GM12878 (cell line): Measurements from ENCODE around the gene PLXNA2. TPM values are rescaled to one million over a fixed set of nuclear protein-coding genes. Genes with fewer than 3 reads are reported as not detected.

ENCODE experiments used
- ATAC-seq: fragments of 200-7000 bp; cut with Tn5 transposase; 3 replicates; pipeline ENCODE4 v1.9.1; 2020; ENCODE audit warnings: mild to moderate bottlenecking, moderate library complexity
- BruUV-seq: library from RNA; stranded (reverse); fragments of 400-500 nt; replicated peaks from 2 replicates; lab custom pipeline; 2021; lab: Mats Ljungman, UMichigan
- CTCF ChIA-PET: fragments of 300-600 bp; sonication (Branson Sonifier 250); formaldehyde crosslinking; extraction: SDS; loops from one replicate; lab custom pipeline; 2021; ENCODE audit warnings: inconsistent platforms; lab: Yijun Ruan, JAX
- POLR2A ChIA-PET: fragments of 350-600 bp; formaldehyde crosslinking; extraction: SDS; loops from one replicate; lab custom pipeline; 2021; ENCODE audit warnings: inconsistent platforms; lab: Charles Lee
- RAD21 ChIA-PET: fragments of 300-600 bp; sonication (Branson Sonifier 250); formaldehyde crosslinking; loops from one replicate; lab custom pipeline; 2023; ENCODE audit warnings: antibody characterized with exemption; ENCODE audit not compliant: unreplicated experiment; lab: Charles Lee
- SMC1A ChIA-PET: fragments of 300-600 bp; sonication (Branson Sonifier 250); formaldehyde crosslinking; loops from one replicate; lab custom pipeline; 2023; ENCODE audit not compliant: unreplicated experiment, uncharacterized antibody; lab: Charles Lee
- DNase-seq: peaks from one replicate; pipeline ENCODE4 v3.0.0-alpha.2; 2011; ENCODE audit warnings: low read depth, low spot score
- FAIRE-seq: peaks from 3 replicates; lab custom pipeline; 2011; peaks lifted over from hg19 to GRCh38; lab: Jason Lieb, UNC
- H2AFZ ChIP-seq: 2 replicates; pipeline ENCODE4 v1.6.0; 2011; ENCODE audit warnings: low read depth, low read length, control low read depth; ENCODE audit not compliant: control insufficient read depth
- H3K27ac ChIP-seq: 2 replicates; pipeline ENCODE4 v1.5.1; 2011; ENCODE audit warnings: control low read depth; ENCODE audit not compliant: control insufficient read depth, insufficient read depth
- H3K27me3 ChIP-seq, 2 experiments: replicated peaks in 1 of 2; 2 replicates each; pipeline versions ENCODE4 v1.6.0 to v1.6.1; 2011; ENCODE audit warnings: low read length in 1 of 2; ENCODE audit not compliant: control insufficient read depth in 2 of 2, insufficient read depth in 2 of 2
- H3K36me3 ChIP-seq, 2 experiments: 2 replicates each; pipeline ENCODE4 v1.5.1; 2011; ENCODE audit warnings: low read length in 1 of 2; ENCODE audit not compliant: control insufficient read depth in 2 of 2, insufficient read depth in 2 of 2
- H3K4me1 ChIP-seq: 2 replicates; pipeline ENCODE4 v1.6.1; 2011; ENCODE audit warnings: mild to moderate bottlenecking, low read length, moderate library complexity, mixed read lengths; ENCODE audit not compliant: control insufficient read depth, insufficient read depth
- H3K4me2 ChIP-seq: 2 replicates; pipeline ENCODE4 v1.6.0; 2011; ENCODE audit warnings: control low read depth; ENCODE audit not compliant: control insufficient read depth, insufficient read depth
- H3K4me3 ChIP-seq: fragments of 200-600 bp; sonication (generic); 2 replicates; pipeline ENCODE4 v1.5.1; 2016
- H3K79me2 ChIP-seq: 2 replicates; pipeline ENCODE4 v1.6.0; 2011; ENCODE audit warnings: low read length; ENCODE audit not compliant: control insufficient read depth, insufficient read depth
- H3K9ac ChIP-seq: 2 replicates; pipeline ENCODE4 v1.8.0; 2011; ENCODE audit warnings: low read length, control low read depth, mixed read lengths; ENCODE audit not compliant: control insufficient read depth, insufficient read depth
- H3K9me3 ChIP-seq: replicated peaks from 3 replicates; pipeline ENCODE4 v1.5.1; 2011; ENCODE audit warnings: mild to moderate bottlenecking, low read length; ENCODE audit not compliant: control insufficient read depth, insufficient read depth
- H4K20me1 ChIP-seq: 2 replicates; pipeline ENCODE4 v1.6.0; 2011; ENCODE audit not compliant: control insufficient read depth, insufficient read depth
- CHD1 ChIP-seq: IDR thresholded peaks from 2 replicates; pipeline ENCODE4 v1.6.1; 2012; ENCODE audit warnings: low read depth, low read length, improper control_type of control experiment
- CREM ChIP-seq: IDR thresholded peaks from 2 replicates; pipeline ENCODE4 v1.6.1; 2014; ENCODE audit warnings: antibody characterized with exemption, low read depth
- DPF2 ChIP-seq: fragments of 450-650 bp; IDR thresholded peaks from 2 replicates; pipeline ENCODE4 v1.6.1; 2017; ENCODE audit warnings: mild to moderate bottlenecking
- ELK1 ChIP-seq: IDR thresholded peaks from 2 replicates; pipeline ENCODE4 v1.6.1; 2012; ENCODE audit warnings: low read depth, low read length, improper control_type of control experiment
- EP300 ChIP-seq, 2 experiments: fragments of 150-350 bp in 1 of 2; IDR thresholded peaks; 2 replicates each; pipeline ENCODE4 v1.6.1; 2011 to 2012; ENCODE audit warnings: low read depth in 2 of 2, low read length in 2 of 2, borderline replicate concordance in 1 of 2, improper control_type of control experiment in 1 of 2, inconsistent platforms in 1 of 2; ENCODE audit not compliant: control insufficient read depth in 1 of 2
- EZH2 ChIP-seq: IDR thresholded peaks from 2 replicates; pipeline ENCODE4 v1.6.1; 2012; ENCODE audit warnings: low read depth, mild to moderate bottlenecking, control low read depth, inconsistent platforms, low read length, borderline replicate concordance; ENCODE audit not compliant: control insufficient read depth
- HDGF ChIP-seq: fragments of 450-650 bp; IDR thresholded peaks from 2 replicates; pipeline ENCODE4 v1.6.1; 2016; ENCODE audit warnings: antibody characterized with exemption
- NFXL1 ChIP-seq: fragments of 450-650 bp; IDR thresholded peaks from 2 replicates; pipeline ENCODE4 v1.6.1; 2017; ENCODE audit warnings: antibody characterized with exemption, mild to moderate bottlenecking, borderline replicate concordance
- NFYB ChIP-seq: IDR thresholded peaks from 2 replicates; pipeline ENCODE4 v1.6.1; 2011; ENCODE audit warnings: low read depth, mild to moderate bottlenecking, low read length, improper control_type of control experiment, moderate library complexity; ENCODE audit not compliant: insufficient read depth
- PAX8 ChIP-seq: fragments of 450-650 bp; IDR thresholded peaks from 2 replicates; pipeline ENCODE4 v1.6.1; 2017; ENCODE audit warnings: mild to moderate bottlenecking, moderate library complexity
- SREBF2 ChIP-seq: IDR thresholded peaks from 2 replicates; pipeline ENCODE4 v1.6.1; 2012; ENCODE audit warnings: mild to moderate bottlenecking, low read length
- STAT1 ChIP-seq: fragments of 450-650 bp; conservative IDR thresholded peaks from 2 replicates; pipeline ENCODE4 v1.6.1; 2014; ENCODE audit warnings: antibody characterized with exemption, mild to moderate bottlenecking
- WRNIP1 ChIP-seq: IDR thresholded peaks from 2 replicates; pipeline ENCODE4 v1.6.1; 2011; ENCODE audit warnings: low read depth, low read length, improper control_type of control experiment, borderline replicate concordance
- ZBED1 ChIP-seq: IDR thresholded peaks from 2 replicates; pipeline ENCODE4 v1.6.1; 2016; ENCODE audit warnings: borderline replicate concordance
- WGBS: methylation state at CpG from one replicate; pipeline ENCODE4 v1.1.6; 2016; ENCODE audit warnings: low lambda C conversion rate; ENCODE audit not compliant: insufficient replicate concordance, insufficient coverage; ENCODE audit errors: missing lambda C conversion rate; 5-methylcytosine and 5-hydroxymethylcytosine counted together
- in situ Hi-C: fragments of 300-500 bp; cut with MboI; formaldehyde crosslinking; loops from 9 replicates; pipeline ENCODE4 v1.14.3; 2018; ENCODE audit warnings: mixed read lengths
- intact Hi-C: fragments of 100-400 bp; cut with micrococcal nuclease; formaldehyde crosslinking; loops from one replicate; pipeline ENCODE4 v1.14.2; 2022; ENCODE audit not compliant: unreplicated experiment
- polyA plus RNA-seq, 11 experiments: library from polyadenylated mRNA; depleted of rRNA in 4 of 11; unstranded in 6 of 11; stranded (reverse) in 5 of 11; fragments of >200 nt; fragmentation: Nextera tagmentation in 4 of 11; fragmentation: Illumina TruSeq in 1 of 11; extraction: Ambion mirVana in 4 of 11; extraction: Trizol in 1 of 11; gene quantifications; 1 replicate in 1 of 11; 2 replicates in 10 of 11; pipeline versions ENCODE4 v1.2.1 to v1.2.3, GENCODE V29; 2011 to 2016; ENCODE audit warnings: inconsistent platforms in 2 of 11, missing spikeins in 2 of 11, low read depth in 1 of 11
- total RNA-seq, 4 experiments: library from RNA; depleted of rRNA in 3 of 4; stranded (reverse); fragments of >200 nt in 3 of 4; fragmentation: Illumina TruSeq in 1 of 4; extraction: Trizol in 1 of 4; gene quantifications; 2 replicates each; pipeline versions ENCODE4 v1.2.1 to v1.2.3, GENCODE V29; 2013 to 2021
- TF ChIP-seq, protein P1 (sequence below): IDR thresholded peaks from 2 replicates; pipeline ENCODE4 v1.6.1; 2012; ENCODE audit warnings: improper control_type of control experiment, low read depth, low read length; ENCODE audit not compliant: insufficient replicate concordance
- TF ChIP-seq, protein P2 (sequence below): fragments of 450-650 bp; IDR thresholded peaks from 2 replicates; pipeline ENCODE4 v1.6.1; 2016; ENCODE audit warnings: mild to moderate bottlenecking

PLXNA2 gene
- total and polyA plus RNA-seq, 10 of the 15 experiments (the other 5 are each of a cell fraction or from before 2014, with no cell fraction given) = under 0.01 to 0.08 (median 0.07) TPM; not detected in 4

GRCh38 chr1:208069908-208070307 is 174.3 kb downstream of the PLXNA2 start (continued):
- TF ChIP-seq, protein P1, sequence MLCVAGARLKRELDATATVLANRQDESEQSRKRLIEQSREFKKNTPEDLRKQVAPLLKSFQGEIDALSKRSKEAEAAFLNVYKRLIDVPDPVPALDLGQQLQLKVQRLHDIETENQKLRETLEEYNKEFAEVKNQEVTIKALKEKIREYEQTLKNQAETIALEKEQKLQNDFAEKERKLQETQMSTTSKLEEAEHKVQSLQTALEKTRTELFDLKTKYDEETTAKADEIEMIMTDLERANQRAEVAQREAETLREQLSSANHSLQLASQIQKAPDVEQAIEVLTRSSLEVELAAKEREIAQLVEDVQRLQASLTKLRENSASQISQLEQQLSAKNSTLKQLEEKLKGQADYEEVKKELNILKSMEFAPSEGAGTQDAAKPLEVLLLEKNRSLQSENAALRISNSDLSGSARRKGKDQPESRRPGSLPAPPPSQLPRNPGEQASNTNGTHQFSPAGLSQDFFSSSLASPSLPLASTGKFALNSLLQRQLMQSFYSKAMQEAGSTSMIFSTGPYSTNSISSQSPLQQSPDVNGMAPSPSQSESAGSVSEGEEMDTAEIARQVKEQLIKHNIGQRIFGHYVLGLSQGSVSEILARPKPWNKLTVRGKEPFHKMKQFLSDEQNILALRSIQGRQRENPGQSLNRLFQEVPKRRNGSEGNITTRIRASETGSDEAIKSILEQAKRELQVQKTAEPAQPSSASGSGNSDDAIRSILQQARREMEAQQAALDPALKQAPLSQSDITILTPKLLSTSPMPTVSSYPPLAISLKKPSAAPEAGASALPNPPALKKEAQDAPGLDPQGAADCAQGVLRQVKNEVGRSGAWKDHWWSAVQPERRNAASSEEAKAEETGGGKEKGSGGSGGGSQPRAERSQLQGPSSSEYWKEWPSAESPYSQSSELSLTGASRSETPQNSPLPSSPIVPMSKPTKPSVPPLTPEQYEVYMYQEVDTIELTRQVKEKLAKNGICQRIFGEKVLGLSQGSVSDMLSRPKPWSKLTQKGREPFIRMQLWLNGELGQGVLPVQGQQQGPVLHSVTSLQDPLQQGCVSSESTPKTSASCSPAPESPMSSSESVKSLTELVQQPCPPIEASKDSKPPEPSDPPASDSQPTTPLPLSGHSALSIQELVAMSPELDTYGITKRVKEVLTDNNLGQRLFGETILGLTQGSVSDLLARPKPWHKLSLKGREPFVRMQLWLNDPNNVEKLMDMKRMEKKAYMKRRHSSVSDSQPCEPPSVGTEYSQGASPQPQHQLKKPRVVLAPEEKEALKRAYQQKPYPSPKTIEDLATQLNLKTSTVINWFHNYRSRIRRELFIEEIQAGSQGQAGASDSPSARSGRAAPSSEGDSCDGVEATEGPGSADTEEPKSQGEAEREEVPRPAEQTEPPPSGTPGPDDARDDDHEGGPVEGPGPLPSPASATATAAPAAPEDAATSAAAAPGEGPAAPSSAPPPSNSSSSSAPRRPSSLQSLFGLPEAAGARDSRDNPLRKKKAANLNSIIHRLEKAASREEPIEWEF = no peak
- TF ChIP-seq CREM (no peak), NFXL1 (no peak), STAT1 (no peak)

- H3K9me3 ChIP-seq = no peaks in the 10 kb centered on the region
- ATAC-seq = no peak
- H4K20me1 ChIP-seq = no peaks in the 10 kb centered on the region
- CTCF ChIA-PET = interaction anchor here (0.7 kb wide), 1 partner anchor 170 kb away, joined by 3 read pairs; no protein-coding TSS in a partner anchor
- no peak overlapping the region for H3K9ac ChIP-seq
- SMC1A ChIA-PET = interaction anchor here (0.8 to 1.9 kb wide), 3 partner anchors 25 to 175 kb away, joined by 3 to 8 read pairs (median 5); partner anchors contain the start of gene PLXNA2
- POLR2A ChIA-PET = no interaction called here
- no peak overlapping the region for H2AFZ ChIP-seq
- no peak overlapping the region for H3K4me3 ChIP-seq
- H3K36me3 ChIP-seq = no peaks in the 10 kb centered on the region
- WGBS = 31% methylated on average over 8 of the region's 8 CpGs
- RAD21 ChIA-PET = no interaction called here
- H3K27me3 ChIP-seq = peaks cover 3 to 6% of the 10 kb centered on the region in 2 experiments; a peak in 2 of 4 replicates
- in situ Hi-C loops = no loop called here
- no peak for DNase-seq
- no peaks in the 10 kb centered on the region for H3K79me2 ChIP-seq
- no peak overlapping the region for H3K27ac ChIP-seq
- BruUV-seq = no TSS peak
- intact Hi-C loops = no loop called here
- no peak overlapping the region for H3K4me2 ChIP-seq
- no peaks in the 10 kb centered on the region for H3K4me1 ChIP-seq
- FAIRE-seq = no peak
- TF ChIP-seq CHD1 = no peak
- no peak for TF ChIP-seq PAX8
- no peak for TF ChIP-seq EP300 (IDR thresholded peaks at IDR 0.05; ENCODE audit: borderline replicate concordance in 1 of 2, control insufficient read depth in 1 of 2, low read depth in 2 of 2, low read length in 2 of 2)
- no peak for TF ChIP-seq EZH2
- TF ChIP-seq HDGF = no peak
- TF ChIP-seq, protein P2, sequence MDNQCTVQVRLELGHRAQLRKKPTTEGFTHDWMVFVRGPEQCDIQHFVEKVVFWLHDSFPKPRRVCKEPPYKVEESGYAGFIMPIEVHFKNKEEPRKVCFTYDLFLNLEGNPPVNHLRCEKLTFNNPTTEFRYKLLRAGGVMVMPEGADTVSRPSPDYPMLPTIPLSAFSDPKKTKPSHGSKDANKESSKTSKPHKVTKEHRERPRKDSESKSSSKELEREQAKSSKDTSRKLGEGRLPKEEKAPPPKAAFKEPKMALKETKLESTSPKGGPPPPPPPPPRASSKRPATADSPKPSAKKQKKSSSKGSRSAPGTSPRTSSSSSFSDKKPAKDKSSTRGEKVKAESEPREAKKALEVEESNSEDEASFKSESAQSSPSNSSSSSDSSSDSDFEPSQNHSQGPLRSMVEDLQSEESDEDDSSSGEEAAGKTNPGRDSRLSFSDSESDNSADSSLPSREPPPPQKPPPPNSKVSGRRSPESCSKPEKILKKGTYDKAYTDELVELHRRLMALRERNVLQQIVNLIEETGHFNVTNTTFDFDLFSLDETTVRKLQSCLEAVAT = no peak
- no peak for TF ChIP-seq ZBED1
- no peak for TF ChIP-seq STAT1
- TF ChIP-seq SREBF2 = no peak
- TF ChIP-seq WRNIP1 = no peak
- no peak for TF ChIP-seq ELK1
- no peak for TF ChIP-seq NFYB
- no peak for TF ChIP-seq DPF2
Observed at GRCh38 chr1:208069317-208069716, 174.9 kb downstream of the PLXNA2 start.
